ENCODE measurements around the gene DMRTB1. TPM values are rescaled to one million over a fixed set of nuclear protein-coding genes. Genes with fewer than 3 reads are reported as not detected.

DMRTB1 gene
- total and polyA plus RNA-seq, 9 of the 15 experiments (the other 6 are each of a cell fraction or from before 2014, with no cell fraction given): 0.06 to 0.35 (median 0.13) TPM; not detected in 3

- DNase-seq (ENCODE audit: extremely low read depth in 1 of 4, low spot score in 3 of 4) (no peak), ATAC-seq (no peak), FAIRE-seq (no peak)
- in situ Hi-C loops (cut with MboI): no loop called here
- no peaks in the 10 kb centered on the region for H3K36me3 ChIP-seq (ENCODE audit: control insufficient read depth, insufficient read depth, low read length)
- WGBS (ENCODE audit: insufficient coverage, low coverage, missing lambda C conversion rate): 3% methylated on average over 10 of the region's 10 CpGs
- no peaks in the 10 kb centered on the region for H3K9me1 ChIP-seq (ENCODE audit: control insufficient read depth, insufficient read depth, low read length)
- intact Hi-C loops (cut with micrococcal nuclease): no loop called here
- no peak overlapping the region for H3K4me2 ChIP-seq (ENCODE audit: insufficient read depth, low read length)
- BruUV-seq (replicated peaks): no TSS peak
- H2AFZ ChIP-seq (ENCODE audit: low read depth, low read length): no peak overlapping the region
- no peak for TF ChIP-seq HMG20B (CRISPR knock-in tag; IDR thresholded peaks at IDR 0.05)
- TF ChIP-seq RBM14 (IDR thresholded peaks at IDR 0.05; ENCODE audit: borderline replicate concordance, insufficient read depth, low read depth, low read length): no peak
- TF ChIP-seq ZFX (CRISPR knock-in tag; IDR thresholded peaks at IDR 0.05): no peak
- no peaks in the 10 kb centered on the region for H3K79me2 ChIP-seq (ENCODE audit: control insufficient read depth, insufficient read depth, low read length)
- H3K9ac ChIP-seq (ENCODE audit: insufficient read depth in 1 of 2, low read depth in 2 of 2, low read length in 2 of 2): no peak overlapping the region
- peaks cover 13% of the 10 kb centered on the region for H4K20me1 ChIP-seq (replicated peaks; ENCODE audit: control insufficient read depth, insufficient read depth, low read length)
- peaks cover 0 to 8% of the 10 kb centered on the region in 2 experiments; a peak in 1 of 5 replicates for H3K4me1 ChIP-seq (replicated peaks in 1 of 2; ENCODE audit: control insufficient read depth in 2 of 2, insufficient read depth in 2 of 2, low read length in 2 of 2)
- H3K9me3 ChIP-seq (replicated peaks; ENCODE audit: control insufficient read depth, insufficient read depth, low read depth, low read length): no peaks in the 10 kb centered on the region
- H3K27ac ChIP-seq (ENCODE audit: extremely low read depth, low read depth, low read length): no peak overlapping the region
- H3K27me3 ChIP-seq (ENCODE audit: control insufficient read depth in 2 of 2, insufficient read depth in 2 of 2, low read length in 2 of 2): peaks cover 35 to 88% of the 10 kb centered on the region in 2 experiments
- POLR2A ChIA-PET: interaction anchor here (1.2 kb wide), 1 partner anchor 10 kb away, joined by 3 read pairs; no protein-coding TSS in a partner anchor
- CTCF ChIA-PET (ENCODE audit: low intra/inter-chr PET ratio): no interaction called here
- H3K4me3 ChIP-seq: no peak overlapping the region
These were observed 55.2 kb downstream of the DMRTB1 start for GRCh38 chr1:53514436-53514835.

GRCh38 chr1:53516181-53516580 lies 57.0 kb downstream of the DMRTB1 start:
- POLR2A ChIA-PET: interaction anchor here (0.6 to 1.6 kb wide), 3 partner anchors 8 to 293 kb away, joined by 4 read pairs; no protein-coding TSS in a partner anchor
- TF ChIP-seq FOXO4 (CRISPR knock-in tag; IDR thresholded peaks at IDR 0.05) (no peak), CBX2 (IDR thresholded peaks at IDR 0.05; ENCODE audit: insufficient read depth, low read length, poor library complexity, severe bottlenecking) (peak; percentile 40), ZKSCAN3 (CRISPR knock-in tag; IDR thresholded peaks at IDR 0.05) (peak; percentile 71; the same call in 1 of the 2 replicates)
- no peaks in the 10 kb centered on the region for H3K36me3 ChIP-seq (ENCODE audit: control insufficient read depth, insufficient read depth, low read length)
- intact Hi-C loops (cut with micrococcal nuclease): no loop called here
- peaks cover 21% of the 10 kb centered on the region for H4K20me1 ChIP-seq (replicated peaks; ENCODE audit: control insufficient read depth, insufficient read depth, low read length)
- no peak overlapping the region for H3K27ac ChIP-seq (ENCODE audit: extremely low read depth, low read depth, low read length)
- no peak for FAIRE-seq
- WGBS (ENCODE audit: insufficient coverage, low coverage, missing lambda C conversion rate): 3% methylated on average over 7 of the region's 7 CpGs
- H3K27me3 ChIP-seq (ENCODE audit: control insufficient read depth in 2 of 2, insufficient read depth in 2 of 2, low read length in 2 of 2): peaks cover 32 to 88% of the 10 kb centered on the region in 2 experiments
- in situ Hi-C loops (cut with MboI): no loop called here
- ATAC-seq: no peak
- no peak overlapping the region for H3K9ac ChIP-seq (ENCODE audit: insufficient read depth in 1 of 2, low read depth in 2 of 2, low read length in 2 of 2)
- CTCF ChIA-PET (ENCODE audit: low intra/inter-chr PET ratio): no interaction called here
- no peak overlapping the region for H2AFZ ChIP-seq (ENCODE audit: low read depth, low read length)
- no peak for DNase-seq (ENCODE audit: extremely low read depth in 1 of 4, low spot score in 3 of 4)
- BruUV-seq (replicated peaks): no TSS peak
- no peak overlapping the region for H3K4me3 ChIP-seq
- H3K4me2 ChIP-seq (ENCODE audit: insufficient read depth, low read length): no peak overlapping the region
- H3K9me1 ChIP-seq (ENCODE audit: control insufficient read depth, insufficient read depth, low read length): no peaks in the 10 kb centered on the region
- peaks cover 0 to 4% of the 10 kb centered on the region in 2 experiments; a peak in 1 of 5 replicates for H3K4me1 ChIP-seq (replicated peaks in 1 of 2; ENCODE audit: control insufficient read depth in 2 of 2, insufficient read depth in 2 of 2, low read length in 2 of 2)
- no peaks in the 10 kb centered on the region for H3K9me3 ChIP-seq (replicated peaks; ENCODE audit: control insufficient read depth, insufficient read depth, low read depth, low read length)
- H3K79me2 ChIP-seq (ENCODE audit: control insufficient read depth, insufficient read depth, low read length): no peaks in the 10 kb centered on the region

All from K562 (cell line).